PFSK-1 (cell line): ENCODE results near the gene C11orf52.

ENCODE experiments used
- POLR2AphosphoS5 ChIP-seq: IDR thresholded peaks from 2 replicates; pipeline ENCODE4 v1.6.1; 2012; ENCODE audit warnings: low read depth, mild to moderate bottlenecking, control low read depth, low read length, moderate library complexity
- SIN3A ChIP-seq: IDR thresholded peaks from 2 replicates; pipeline ENCODE4 v1.6.1; 2012; ENCODE audit warnings: mild to moderate bottlenecking, low read length, moderate library complexity, borderline replicate concordance; ENCODE audit not compliant: insufficient read depth
- TAF1 ChIP-seq: IDR thresholded peaks from 2 replicates; pipeline ENCODE4 v1.6.1; 2012; ENCODE audit warnings: low read length, control low read depth, borderline replicate concordance; ENCODE audit not compliant: insufficient read depth

DNA sequence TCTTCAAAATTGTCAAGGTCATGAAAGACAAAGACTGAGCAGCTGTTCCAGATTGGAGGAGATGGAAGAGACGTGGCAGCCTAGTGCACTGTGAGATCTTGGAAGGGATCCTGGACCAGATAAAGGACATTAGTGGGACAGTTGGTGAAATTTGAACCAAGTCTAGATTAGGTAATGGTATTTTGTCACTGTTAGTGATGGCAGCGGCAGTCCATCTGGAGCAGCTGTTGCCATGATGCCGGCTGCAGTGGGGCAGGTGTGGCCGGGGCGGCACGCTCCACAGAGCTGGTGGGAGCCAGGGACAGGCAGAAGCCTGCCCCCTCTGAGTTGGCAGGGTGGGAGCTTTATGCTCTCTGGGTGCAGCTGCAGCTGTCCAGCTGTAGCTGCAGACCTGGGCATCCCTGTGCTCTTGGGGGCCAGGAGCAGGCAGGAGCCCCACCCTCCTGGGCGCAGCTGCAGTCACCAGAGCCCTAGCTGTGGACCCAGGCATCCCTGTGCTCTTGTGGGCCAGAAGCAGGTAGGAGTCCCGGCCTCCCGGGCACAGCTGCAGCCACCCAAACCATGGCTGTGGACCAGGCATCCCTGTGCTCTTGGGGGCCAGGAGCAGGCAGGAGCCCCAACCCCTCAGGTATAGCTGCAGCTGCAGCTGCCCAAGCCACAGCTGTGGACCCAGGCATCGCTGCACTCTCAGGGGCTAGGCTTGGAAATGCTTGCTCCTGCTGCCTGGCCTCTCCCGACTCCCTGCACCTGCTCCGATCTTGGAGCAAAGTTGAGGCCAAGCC lies 39.1 kb downstream of the C11orf52 start:
- TF ChIP-seq POLR2AphosphoS5 (no peak), TAF1 (no peak), SIN3A (no peak)
